Tibial artery (tissue), 4 donors: ENCODE results near the gene IFT122.

Experiments used
- DNase-seq, 2 donors: peaks; one replicate each; pipeline ENCODE4 v3.0.0-alpha.2; 2019
- H3K27ac ChIP-seq, 2 donors: fragments of 200-600 bp; sonication (generic) in 1 of 2; 1 replicate in 1 of 2; 2 replicates in 1 of 2; pipeline ENCODE4 v1.5.1; 2018 to 2019; ENCODE audit warnings: mild to moderate bottlenecking in 1 of 2
- H3K27me3 ChIP-seq, 2 donors: fragments of 200-600 bp; sonication (generic) in 1 of 2; one replicate each; pipeline versions ENCODE4 v1.5.1 to v1.6.0; 2016 to 2019
- H3K36me3 ChIP-seq, 3 donors: fragments of 200-600 bp; sonication (generic) in 2 of 3; one replicate each; pipeline ENCODE4 v1.5.1; 2016 to 2019; ENCODE audit warnings: mild to moderate bottlenecking in 2 of 3
- H3K4me1 ChIP-seq, 4 donors: fragments of 200-600 bp; sonication (generic) in 2 of 4; 1 replicate in 3 of 4; 2 replicates in 1 of 4; pipeline ENCODE4 v1.5.1; 2016 to 2019
- H3K4me3 ChIP-seq, 2 donors: fragments of 200-600 bp; sonication (generic) in 1 of 2; 1 replicate in 1 of 2; 2 replicates in 1 of 2; pipeline ENCODE4 v1.5.1; 2018 to 2019; ENCODE audit warnings: mild to moderate bottlenecking in 2 of 2
- H3K9me3 ChIP-seq, 3 donors: fragments of 200-600 bp; sonication (generic) in 1 of 3; one replicate each; pipeline ENCODE4 v1.5.1; 2016 to 2019
- CTCF ChIP-seq, 2 experiments: fragments of 200-600 bp in 1 of 2; fragments of 450-650 bp in 1 of 2; IDR thresholded peaks; one replicate each; pipeline ENCODE4 v1.5.1; 2017 to 2019; ENCODE audit warnings: antibody characterized with exemption in 2 of 2, mild to moderate bottlenecking in 1 of 2, moderate library complexity in 1 of 2
- intact Hi-C: fragments of 100-400 bp; cut with DNase I; formaldehyde crosslinking; loops from one replicate; pipeline ENCODE4 v1.15.0; 2023; ENCODE audit warnings: low total_unique reads

Gene IFT122

GRCh38 chr3:129518038-129518561 lies 78.1 kb downstream of the IFT122 start:
- DNase-seq, result no peak
- intact Hi-C loops, result no loop called here
- no peak for TF ChIP-seq CTCF (IDR thresholded peaks at IDR 0.05)
- Histone ChIP-seq H3K4me3 (no peak overlapping the region), H3K27me3 (no peaks in the 10 kb centered on the region), H3K27ac (no peak overlapping the region), H3K4me1 (no peaks in the 10 kb centered on the region), H3K36me3 (peaks cover 0 to 78% (median 50%) of the 10 kb centered on the region in 3 donors), H3K9me3 (no peaks in the 10 kb centered on the region)

- Histone ChIP-seq H3K27me3 (no peaks in the 10 kb centered on the region), H3K4me3 (no peak overlapping the region), H3K4me1 (no peaks in the 10 kb centered on the region), H3K9me3 (no peaks in the 10 kb centered on the region), H3K27ac (no peak overlapping the region), H3K36me3 (peaks cover 0 to 74% (median 48%) of the 10 kb centered on the region in 3 donors)
- no peak for TF ChIP-seq CTCF (IDR thresholded peaks at IDR 0.05)
- no peak for DNase-seq
- intact Hi-C loops, result no loop called here
Measured at GRCh38 chr3:129518581-129518980, 78.6 kb downstream of the IFT122 start.

GRCh38 chr3:129519449-129519848 lies 79.4 kb downstream of the IFT122 start:
- Histone ChIP-seq H3K4me1 (no peaks in the 10 kb centered on the region), H3K36me3 (peaks cover 0 to 65% (median 39%) of the 10 kb centered on the region in 3 donors), H3K27me3 (no peaks in the 10 kb centered on the region), H3K4me3 (no peak overlapping the region), H3K9me3 (no peaks in the 10 kb centered on the region), H3K27ac (no peak overlapping the region)
- no peak for DNase-seq
- intact Hi-C loops, result no loop called here
- TF ChIP-seq CTCF (IDR thresholded peaks at IDR 0.05), result no peak

GRCh38 chr3:129519896-129520715 lies 80.1 kb downstream of the IFT122 start:
- Histone ChIP-seq H3K9me3 (no peaks in the 10 kb centered on the region), H3K27ac (no peak overlapping the region), H3K36me3 (peaks cover 0 to 58% (median 32%) of the 10 kb centered on the region in 3 donors), H3K27me3 (no peaks in the 10 kb centered on the region), H3K4me1 (no peaks in the 10 kb centered on the region), H3K4me3 (no peak overlapping the region)
- no peak for TF ChIP-seq CTCF (IDR thresholded peaks at IDR 0.05)
- no peak for DNase-seq
- intact Hi-C loops, result no loop called here

- Histone ChIP-seq H3K27ac (no peak overlapping the region), H3K4me3 (no peak overlapping the region), H3K9me3 (no peaks in the 10 kb centered on the region), H3K27me3 (no peaks in the 10 kb centered on the region), H3K36me3 (peaks cover 0 to 51% (median 27%) of the 10 kb centered on the region in 3 donors), H3K4me1 (no peaks in the 10 kb centered on the region)
- DNase-seq, result no peak
- no peak for TF ChIP-seq CTCF (IDR thresholded peaks at IDR 0.05)
- intact Hi-C loops, result no loop called here
Measured at GRCh38 chr3:129520960-129521359, 80.9 kb downstream of the IFT122 start.
